ENCODE measurements around the gene DARS1. TPM values are rescaled to one million over a fixed set of nuclear protein-coding genes. Genes with fewer than 3 reads are reported as not detected.
A peak's percentile ranks its signal among the peaks of the same experiment; 100 is the strongest.

DARS1 gene
- total RNA-seq, 3 donors from 2014 or later = 29.6 to 71.1 (median 40.3) TPM

- no peak for ATAC-seq
- intact Hi-C loops (cut with DNase I, micrococcal nuclease) = no loop called here
- TF ChIP-seq CTCF (IDR thresholded peaks at IDR 0.05) = no peak
- DNase-seq = no peak
- H3K9me3 ChIP-seq = no peaks in the 10 kb centered on the region
- H3K4me3 ChIP-seq = no peak overlapping the region
- peaks cover 3% of the 10 kb centered on the region for H3K4me1 ChIP-seq (ENCODE audit: low read depth)
- no peaks in the 10 kb centered on the region for H3K36me3 ChIP-seq (ENCODE audit: low read depth)
Observed at GRCh38 chr2:136030406-136030805, 45.0 kb upstream of the DARS1 start.

- Histone ChIP-seq H3K36me3 (ENCODE audit: low read depth) (no peaks in the 10 kb centered on the region), H3K9me3 (no peaks in the 10 kb centered on the region), H3K4me1 (ENCODE audit: low read depth) (peaks cover 5% of the 10 kb centered on the region), H3K4me3 (no peak overlapping the region)
- DNase-seq = no peak
- ATAC-seq = no peak
- intact Hi-C loops (cut with DNase I, micrococcal nuclease) = no loop called here
- TF ChIP-seq CTCF (IDR thresholded peaks at IDR 0.05) = no peak
Observed at GRCh38 chr2:136029149-136029548, 43.7 kb upstream of the DARS1 start.

GRCh38 chr2:136028001-136028400 is 42.6 kb upstream of the DARS1 start:
- TF ChIP-seq CTCF (IDR thresholded peaks at IDR 0.05) = no peak
- intact Hi-C loops (cut with DNase I, micrococcal nuclease) = no loop called here
- no peak for DNase-seq
- no peak for ATAC-seq
- Histone ChIP-seq H3K4me1 (ENCODE audit: low read depth) (peaks cover 5% of the 10 kb centered on the region), H3K9me3 (no peaks in the 10 kb centered on the region), H3K4me3 (no peak overlapping the region), H3K36me3 (ENCODE audit: low read depth) (no peaks in the 10 kb centered on the region)

- Histone ChIP-seq H3K4me1 (ENCODE audit: low read depth) (peaks cover 5% of the 10 kb centered on the region), H3K9me3 (no peaks in the 10 kb centered on the region), H3K4me3 (no peak overlapping the region), H3K36me3 (ENCODE audit: low read depth) (no peaks in the 10 kb centered on the region)
- DNase-seq (no peak), ATAC-seq (no peak)
- intact Hi-C loops (cut with DNase I, micrococcal nuclease) = no loop called here
- no peak for TF ChIP-seq CTCF (IDR thresholded peaks at IDR 0.05)
Observed at GRCh38 chr2:136027112-136027511, 41.7 kb upstream of the DARS1 start.

- no peak for TF ChIP-seq CTCF (IDR thresholded peaks at IDR 0.05)
- intact Hi-C loops (cut with DNase I, micrococcal nuclease) = no loop called here
- H3K36me3 ChIP-seq (ENCODE audit: low read depth) = no peaks in the 10 kb centered on the region
- no peak overlapping the region for H3K4me3 ChIP-seq
- no peaks in the 10 kb centered on the region for H3K9me3 ChIP-seq
- ATAC-seq = peak; percentile 98
- DNase-seq = peak; percentile 73 to 82 (median 81)
- H3K4me1 ChIP-seq (ENCODE audit: low read depth) = peaks cover 5% of the 10 kb centered on the region
Observed at GRCh38 chr2:136025057-136025973, 39.9 kb upstream of the DARS1 start.
